Hepatocyte (in vitro differentiated cells): ENCODE data around the gene ALDH3A1.

ENCODE experiments used
- CTCF ChIP-seq: fragments of 200-600 bp; sonication (generic); IDR thresholded peaks from 2 replicates; pipeline ENCODE4 v1.5.1; 2016; ENCODE audit warnings: antibody characterized with exemption, mild to moderate bottlenecking; ENCODE audit not compliant: poor library complexity
- EZH2 ChIP-seq: fragments of 200-600 bp; sonication (generic); IDR thresholded peaks from 2 replicates; pipeline ENCODE4 v1.6.1; 2016; ENCODE audit warnings: antibody characterized with exemption, mild to moderate bottlenecking, borderline replicate concordance

- no peak for TF ChIP-seq CTCF
- TF ChIP-seq EZH2: no peak
Observed at GRCh38 chr17:19771971-19772630, 24.0 kb upstream of the ALDH3A1 start.
